ENCODE measurements around the gene NKX2-8. TPM values are rescaled to one million over a fixed set of nuclear protein-coding genes. Genes with fewer than 3 reads are reported as not detected.

The NKX2-8 gene
- total RNA-seq, 1 donor, result not detected

DNA sequence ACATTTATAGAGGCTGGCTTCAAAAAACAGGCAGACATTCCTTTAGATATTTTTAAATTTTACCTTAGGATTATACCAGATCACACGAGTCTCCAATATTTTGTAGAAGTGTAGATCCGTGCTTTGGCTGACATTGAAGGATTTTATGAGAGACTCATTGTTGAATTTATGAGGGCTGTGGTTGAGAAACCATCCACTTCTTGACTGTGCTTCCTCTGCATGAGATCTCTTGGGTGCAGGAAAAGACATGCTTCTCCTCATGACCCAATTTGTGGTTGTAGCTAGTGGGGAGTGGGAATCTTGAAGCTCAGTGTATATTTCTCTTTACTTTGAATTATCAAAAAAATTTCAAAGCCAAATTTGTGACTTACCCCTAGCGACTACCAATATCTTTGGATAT is 36.7 kb upstream of the NKX2-8 start:
- H3K4me3 ChIP-seq (ENCODE audit: low read depth, low read length), result no peak overlapping the region
- TF ChIP-seq, protein P1, sequence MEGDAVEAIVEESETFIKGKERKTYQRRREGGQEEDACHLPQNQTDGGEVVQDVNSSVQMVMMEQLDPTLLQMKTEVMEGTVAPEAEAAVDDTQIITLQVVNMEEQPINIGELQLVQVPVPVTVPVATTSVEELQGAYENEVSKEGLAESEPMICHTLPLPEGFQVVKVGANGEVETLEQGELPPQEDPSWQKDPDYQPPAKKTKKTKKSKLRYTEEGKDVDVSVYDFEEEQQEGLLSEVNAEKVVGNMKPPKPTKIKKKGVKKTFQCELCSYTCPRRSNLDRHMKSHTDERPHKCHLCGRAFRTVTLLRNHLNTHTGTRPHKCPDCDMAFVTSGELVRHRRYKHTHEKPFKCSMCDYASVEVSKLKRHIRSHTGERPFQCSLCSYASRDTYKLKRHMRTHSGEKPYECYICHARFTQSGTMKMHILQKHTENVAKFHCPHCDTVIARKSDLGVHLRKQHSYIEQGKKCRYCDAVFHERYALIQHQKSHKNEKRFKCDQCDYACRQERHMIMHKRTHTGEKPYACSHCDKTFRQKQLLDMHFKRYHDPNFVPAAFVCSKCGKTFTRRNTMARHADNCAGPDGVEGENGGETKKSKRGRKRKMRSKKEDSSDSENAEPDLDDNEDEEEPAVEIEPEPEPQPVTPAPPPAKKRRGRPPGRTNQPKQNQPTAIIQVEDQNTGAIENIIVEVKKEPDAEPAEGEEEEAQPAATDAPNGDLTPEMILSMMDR (IDR thresholded peaks at IDR 0.05; ENCODE audit: insufficient read depth, low read depth, low read length), result no peak
- no peak for DNase-seq (ENCODE audit: low read depth)

DNA sequence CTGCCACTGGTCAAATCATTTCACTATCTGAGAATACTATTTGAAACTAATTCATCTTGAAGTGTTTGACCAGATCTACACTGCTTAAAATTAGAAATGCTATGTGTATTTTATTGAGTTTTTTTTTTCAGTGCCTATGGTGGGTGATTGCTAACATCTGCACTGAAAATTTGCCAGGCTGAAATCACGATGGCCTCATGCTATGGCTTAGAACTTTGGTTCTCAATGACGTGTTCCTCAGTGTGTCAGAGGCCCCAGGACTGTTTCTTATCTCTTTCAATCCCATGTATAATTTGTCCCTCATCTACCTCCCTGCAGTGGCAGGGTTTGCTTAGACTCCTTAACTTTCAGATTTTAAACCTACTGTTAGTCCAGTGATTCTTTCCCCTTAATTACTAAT is 36.2 kb upstream of the NKX2-8 start:
- DNase-seq (ENCODE audit: low read depth), result no peak
- TF ChIP-seq, protein P1 (IDR thresholded peaks at IDR 0.05; ENCODE audit: insufficient read depth, low read depth, low read length), result no peak
- H3K4me3 ChIP-seq (ENCODE audit: low read depth, low read length), result no peak overlapping the region

DNA sequence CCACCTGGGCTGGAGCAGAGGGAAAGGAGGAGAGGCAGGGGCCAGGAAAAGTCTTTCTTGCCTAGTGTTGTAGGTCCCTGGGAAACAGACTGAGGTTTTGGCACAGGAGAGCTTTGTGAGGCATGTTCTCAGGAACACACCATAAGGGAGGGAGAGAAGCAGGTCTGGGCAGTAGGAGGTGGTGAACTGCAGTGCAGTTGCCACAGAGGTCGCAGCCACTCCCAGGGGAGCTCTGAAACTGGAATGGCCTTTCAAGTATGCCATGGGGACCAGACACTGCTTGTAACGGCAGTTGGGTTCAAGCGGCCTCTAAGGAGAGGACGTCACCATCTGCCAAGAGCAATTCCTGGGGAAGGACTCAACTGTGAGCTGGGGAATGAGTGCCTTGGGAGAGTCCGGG is 35.4 kb upstream of the NKX2-8 start:
- TF ChIP-seq, protein P1 (IDR thresholded peaks at IDR 0.05; ENCODE audit: insufficient read depth, low read depth, low read length), result no peak
- DNase-seq (ENCODE audit: low read depth), result no peak
- no peak overlapping the region for H3K4me3 ChIP-seq (ENCODE audit: low read depth, low read length)

DNA sequence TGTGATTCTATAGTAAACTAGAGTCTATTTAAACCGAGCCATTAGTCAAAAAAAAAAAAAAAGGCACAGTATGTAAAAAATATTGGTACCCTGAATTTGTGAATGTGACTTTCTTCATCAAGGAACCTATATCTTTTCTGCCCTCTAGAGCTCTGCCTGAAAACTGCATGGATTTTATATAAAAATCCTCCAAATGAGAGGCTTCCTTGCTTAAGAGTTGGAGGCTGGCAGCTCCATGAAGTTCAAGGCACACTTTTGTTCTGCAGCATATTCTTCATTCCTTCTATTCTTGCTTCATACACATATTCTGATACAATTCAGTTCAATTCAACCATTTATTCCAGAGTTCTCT is 23.1 kb upstream of the NKX2-8 start:
- no peak for DNase-seq (ENCODE audit: low read depth)
- H3K4me3 ChIP-seq (ENCODE audit: low read depth, low read length), result no peak overlapping the region
- TF ChIP-seq, protein P1 (IDR thresholded peaks at IDR 0.05; ENCODE audit: insufficient read depth, low read depth, low read length), result no peak

DNA sequence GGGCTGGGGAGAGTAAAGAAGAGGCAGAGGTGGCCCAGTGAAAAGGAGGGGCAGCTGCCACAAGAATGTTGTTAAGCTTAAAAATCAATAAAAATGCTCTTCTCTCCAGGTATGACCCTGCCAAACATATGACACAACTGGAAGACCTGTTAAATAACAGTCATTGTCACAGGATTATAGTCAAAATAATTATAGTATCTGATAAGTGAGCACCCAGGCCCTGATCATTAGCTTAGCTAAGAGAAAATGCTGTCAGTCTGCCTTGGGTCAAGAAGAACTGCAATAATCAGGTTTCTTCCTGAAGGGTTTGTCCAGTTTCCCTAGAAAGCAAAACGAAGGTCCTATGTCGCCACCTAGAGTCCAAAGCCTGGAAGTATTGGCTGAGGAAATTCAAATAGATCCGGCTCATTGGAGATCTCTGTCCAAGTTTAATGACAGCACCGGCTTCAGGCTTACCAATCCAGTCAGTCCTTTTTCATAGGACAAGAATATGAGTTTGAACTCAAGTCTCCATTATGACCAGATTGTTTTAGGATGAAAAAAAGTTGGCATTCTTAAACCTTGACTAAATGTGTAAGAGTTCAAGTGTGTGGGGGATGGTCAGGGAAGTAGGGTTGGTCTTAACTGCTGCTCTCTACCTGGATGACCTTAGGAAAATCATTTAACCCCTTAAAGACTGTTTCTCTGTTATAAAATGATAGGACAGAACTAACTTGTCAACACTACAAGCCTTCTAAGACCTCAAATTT is 22.5 kb upstream of the NKX2-8 start:
- TF ChIP-seq, protein P1 (IDR thresholded peaks at IDR 0.05; ENCODE audit: insufficient read depth, low read depth, low read length), result peak; percentile 85
- peak; percentile 68 for DNase-seq (ENCODE audit: low read depth)

DNA sequence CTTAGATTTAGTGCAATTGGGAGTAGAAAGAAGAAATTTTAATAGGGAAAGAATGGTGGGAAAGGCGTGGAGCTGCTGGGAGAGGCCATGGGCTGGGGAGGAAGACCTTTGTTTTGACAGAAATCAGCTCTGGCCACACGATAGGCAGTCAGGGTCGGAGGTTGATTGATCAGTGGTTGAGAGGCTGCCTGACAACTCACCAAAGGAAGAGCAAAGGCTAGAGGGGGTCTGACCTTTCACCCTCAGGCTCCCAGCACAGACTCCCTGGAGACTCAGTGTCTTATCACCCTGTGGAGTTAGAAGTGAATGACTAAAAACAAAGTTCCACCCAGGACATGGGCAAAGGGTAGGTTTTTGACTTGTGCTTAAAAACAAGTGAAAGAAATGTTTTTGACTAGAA is 18.0 kb upstream of the NKX2-8 start:
- no peak for DNase-seq (ENCODE audit: low read depth)
- H3K4me3 ChIP-seq (ENCODE audit: low read depth, low read length), result no peak overlapping the region
- TF ChIP-seq, protein P1 (IDR thresholded peaks at IDR 0.05; ENCODE audit: insufficient read depth, low read depth, low read length), result no peak

More for the DNA sequence above, 22.5 kb upstream of the NKX2-8 start:
- H3K4me3 ChIP-seq (ENCODE audit: low read depth, low read length), result no peak overlapping the region

DNA sequence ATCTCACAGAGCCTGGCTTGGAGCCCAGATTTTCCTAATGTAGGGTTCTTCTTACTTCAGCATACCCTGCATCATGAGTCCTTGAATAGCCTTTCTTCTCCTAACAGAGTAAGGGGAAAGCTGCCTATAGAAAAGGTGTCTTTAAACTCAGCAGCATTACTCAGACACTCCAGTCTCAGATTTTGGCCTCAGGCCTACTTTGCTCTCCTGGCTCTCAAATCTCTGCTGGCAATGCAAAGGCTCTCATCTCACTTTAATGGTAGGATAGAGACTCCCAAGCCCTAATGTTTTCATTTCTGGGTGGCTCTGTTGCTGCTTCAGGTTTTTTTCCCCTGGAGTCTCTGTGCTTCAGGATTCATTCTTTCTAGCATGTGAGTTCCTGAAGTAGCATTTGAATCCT is 9.1 kb upstream of the NKX2-8 start:
- DNase-seq (ENCODE audit: low read depth), result no peak
- no peak overlapping the region for H3K4me3 ChIP-seq (ENCODE audit: low read depth, low read length)
- TF ChIP-seq, protein P1 (IDR thresholded peaks at IDR 0.05; ENCODE audit: insufficient read depth, low read depth, low read length), result no peak
